HL-60/S4 treated with retinoic acid at 250 ng/mL for 4 days and 3 days (cell line): ENCODE data around the gene VCL.

Experiments used
- in situ Hi-C: fragments of 300-500 bp; cut with MboI; formaldehyde crosslinking; loops from 2 replicates; pipeline ENCODE4 v1.7.0; 2022; ENCODE audit warnings: low sequenced_read_pairs

VCL gene

GRCh38 chr10:74071157-74071556 is 73.2 kb downstream of the VCL start:
- in situ Hi-C loops: no loop called here

- in situ Hi-C loops: no loop called here
Observed at GRCh38 chr10:74072503-74072902, 74.6 kb downstream of the VCL start.

GRCh38 chr10:74075906-74076305 is 78.0 kb downstream of the VCL start:
- in situ Hi-C loops: loop anchor here (25.0 kb wide), 1 partner anchor 189 kb away; no protein-coding TSS in a partner anchor

- in situ Hi-C loops: loop anchor here (25.0 kb wide), 1 partner anchor 190 kb away; no protein-coding TSS in a partner anchor
Observed at GRCh38 chr10:74076961-74077360, 79.0 kb downstream of the VCL start.

GRCh38 chr10:74077416-74077815 is 79.5 kb downstream of the VCL start:
- in situ Hi-C loops: loop anchor here (25.0 kb wide), 1 partner anchor 190 kb away; no protein-coding TSS in a partner anchor

- in situ Hi-C loops: loop anchor here (25.0 kb wide), 1 partner anchor 191 kb away; no protein-coding TSS in a partner anchor
Observed at GRCh38 chr10:74078037-74078436, 80.1 kb downstream of the VCL start.

- in situ Hi-C loops: loop anchor here (25.0 kb wide), 1 partner anchor 192 kb away; no protein-coding TSS in a partner anchor
Observed at GRCh38 chr10:74079028-74079935, 81.4 kb downstream of the VCL start.

- in situ Hi-C loops: loop anchor here (25.0 kb wide), 1 partner anchor 193 kb away; no protein-coding TSS in a partner anchor
Observed at GRCh38 chr10:74079936-74080590, 82.1 kb downstream of the VCL start.

GRCh38 chr10:74081192-74081803 is 83.4 kb downstream of the VCL start:
- in situ Hi-C loops: loop anchor here (25.0 kb wide), 1 partner anchor 194 kb away; no protein-coding TSS in a partner anchor

GRCh38 chr10:74081941-74082718 is 84.2 kb downstream of the VCL start:
- in situ Hi-C loops: loop anchor here (25.0 kb wide), 1 partner anchor 195 kb away; no protein-coding TSS in a partner anchor

GRCh38 chr10:74083304-74083703 is 85.4 kb downstream of the VCL start:
- in situ Hi-C loops: loop anchor here (25.0 kb wide), 1 partner anchor 196 kb away; no protein-coding TSS in a partner anchor

- in situ Hi-C loops: loop anchor here (25.0 kb wide), 1 partner anchor 198 kb away; no protein-coding TSS in a partner anchor
Observed at GRCh38 chr10:74084955-74085354, 87.0 kb downstream of the VCL start.

GRCh38 chr10:74086317-74086716 is 88.4 kb downstream of the VCL start:
- in situ Hi-C loops: loop anchor here (25.0 kb wide), 1 partner anchor 199 kb away; no protein-coding TSS in a partner anchor

- in situ Hi-C loops: loop anchor here (25.0 kb wide), 1 partner anchor 201 kb away; no protein-coding TSS in a partner anchor
Observed at GRCh38 chr10:74088722-74089121, 90.8 kb downstream of the VCL start.

- in situ Hi-C loops: loop anchor here (25.0 kb wide), 1 partner anchor 205 kb away; no protein-coding TSS in a partner anchor
Observed at GRCh38 chr10:74092372-74092771, 94.5 kb downstream of the VCL start.

- in situ Hi-C loops: loop anchor here (25.0 kb wide), 1 partner anchor 206 kb away; no protein-coding TSS in a partner anchor
Observed at GRCh38 chr10:74093530-74094164, 95.7 kb downstream of the VCL start.

GRCh38 chr10:74094231-74094630 is 96.3 kb downstream of the VCL start:
- in situ Hi-C loops: loop anchor here (25.0 kb wide), 1 partner anchor 207 kb away; no protein-coding TSS in a partner anchor

GRCh38 chr10:74096777-74097176 is 98.9 kb downstream of the VCL start:
- in situ Hi-C loops: loop anchor here (25.0 kb wide), 1 partner anchor 209 kb away; no protein-coding TSS in a partner anchor

GRCh38 chr10:74097776-74098175 is 99.9 kb downstream of the VCL start:
- in situ Hi-C loops: loop anchor here (25.0 kb wide), 1 partner anchor 210 kb away; no protein-coding TSS in a partner anchor
